HG02981 (cell line): ENCODE measurements around the gene P2RY1.
"Not testable (repeated sequence)": the region's sequence is repeated elsewhere in the genome, so short reads cannot be mapped to it uniquely, and the experiment has no call there.

Source experiments
- ATAC-seq: cut with Tn5 transposase; IDR thresholded peaks from one replicate; pipeline ENCODE4 v1.9.1; 2021; ENCODE audit warnings: mild to moderate bottlenecking, moderate library complexity; ENCODE audit not compliant: unreplicated experiment

Gene P2RY1

DNA sequence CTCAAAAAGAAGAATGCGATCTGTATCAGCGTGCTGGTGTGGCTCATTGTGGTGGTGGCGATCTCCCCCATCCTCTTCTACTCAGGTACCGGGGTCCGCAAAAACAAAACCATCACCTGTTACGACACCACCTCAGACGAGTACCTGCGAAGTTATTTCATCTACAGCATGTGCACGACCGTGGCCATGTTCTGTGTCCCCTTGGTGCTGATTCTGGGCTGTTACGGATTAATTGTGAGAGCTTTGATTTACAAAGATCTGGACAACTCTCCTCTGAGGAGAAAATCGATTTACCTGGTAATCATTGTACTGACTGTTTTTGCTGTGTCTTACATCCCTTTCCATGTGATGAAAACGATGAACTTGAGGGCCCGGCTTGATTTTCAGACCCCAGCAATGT is 1.3 kb downstream of the P2RY1 start:
- ATAC-seq = no peak

DNA sequence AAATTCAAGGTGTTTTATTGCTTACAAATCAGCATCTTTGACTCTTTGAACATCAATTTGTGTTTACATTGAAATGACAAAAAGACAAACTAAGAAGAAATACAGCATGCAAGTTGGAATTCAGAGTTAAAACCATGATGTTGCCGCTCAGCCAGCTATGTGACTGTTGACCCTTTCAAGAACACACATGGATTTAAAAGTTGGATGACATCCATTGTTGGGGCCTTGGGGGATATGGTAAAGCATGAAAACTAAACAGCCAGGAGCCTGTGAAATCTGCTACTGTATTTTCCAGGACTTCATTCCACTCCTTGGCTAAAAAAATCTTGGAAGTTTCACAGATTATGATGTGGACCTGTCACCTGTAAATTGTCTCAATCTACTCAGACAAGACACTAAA is 4.6 kb downstream of the P2RY1 start:
- ATAC-seq = no peak

DNA sequence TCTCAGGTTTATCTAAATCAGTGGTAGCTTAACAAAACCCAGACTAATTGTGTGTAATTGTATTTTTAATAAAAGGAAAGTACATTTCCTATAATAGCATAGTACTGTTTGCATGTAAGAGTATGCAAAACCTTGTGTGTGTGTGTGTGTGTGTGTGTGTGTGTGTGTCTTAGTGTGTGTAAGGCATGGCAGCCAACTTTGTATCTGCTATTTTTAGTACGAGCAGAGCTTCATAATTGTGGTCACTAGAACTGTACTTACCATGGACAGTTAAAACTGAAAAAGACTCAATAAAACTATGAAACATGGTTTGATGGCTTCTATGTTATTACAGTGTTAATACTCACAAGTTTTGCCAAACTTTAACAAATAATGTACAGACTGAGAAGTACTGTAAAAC is 6.2 kb downstream of the P2RY1 start:
- no peak for ATAC-seq

DNA sequence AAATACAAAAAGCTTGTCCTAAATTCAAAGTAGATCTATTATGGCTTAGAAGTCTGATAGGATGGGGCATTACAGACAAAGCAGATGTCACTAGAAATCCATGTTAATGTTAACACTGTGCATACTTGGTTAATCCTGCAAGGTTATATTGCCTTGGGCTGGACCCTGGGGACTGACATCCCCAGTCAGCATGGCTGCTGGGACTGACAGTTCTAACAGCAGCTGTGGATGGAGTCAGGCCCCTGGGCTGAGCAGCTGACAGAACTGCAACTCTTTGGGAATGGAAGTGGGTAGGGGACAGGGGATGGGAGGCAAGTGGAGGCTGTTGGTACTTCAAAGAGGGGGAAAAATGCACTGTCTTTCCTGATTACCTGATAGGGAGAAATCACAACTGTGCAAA is 7.5 kb downstream of the P2RY1 start:
- no peak for ATAC-seq

- ATAC-seq = peak; percentile 89
These were observed 9.0 kb downstream of the P2RY1 start for GRCh38 chr3:152843955-152844354.

DNA sequence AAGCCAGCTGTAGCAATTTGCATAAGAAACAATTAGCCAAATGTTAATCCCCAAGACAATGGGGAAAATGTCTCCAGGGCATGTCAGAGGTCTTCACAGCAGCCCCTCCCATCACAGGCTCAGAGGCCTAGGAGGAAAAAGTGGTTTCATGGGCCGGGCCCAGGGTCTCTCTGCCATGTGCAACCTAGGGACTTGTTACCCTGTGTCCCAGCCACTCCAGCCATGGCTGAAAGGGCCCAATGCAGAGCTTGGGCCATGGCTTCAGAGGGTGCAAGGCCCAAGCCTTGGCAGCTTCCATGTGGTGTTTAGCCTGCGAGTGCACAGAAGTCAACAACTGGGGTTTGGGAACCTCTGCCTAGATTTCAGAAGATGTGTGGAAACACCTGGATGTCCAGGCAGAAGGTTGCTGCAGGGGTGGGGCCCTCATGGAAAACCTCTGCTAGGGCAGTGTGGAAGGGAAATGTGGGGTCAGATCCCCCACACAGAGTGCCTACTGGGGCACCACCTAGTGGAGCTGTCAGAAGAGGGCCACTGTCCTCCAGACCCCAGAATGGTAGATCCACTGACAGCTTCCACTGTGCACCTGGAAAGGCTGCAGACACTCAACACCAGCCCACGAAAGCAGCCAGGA is 11.8 kb downstream of the P2RY1 start:
- ATAC-seq = not testable (repeated sequence)

DNA sequence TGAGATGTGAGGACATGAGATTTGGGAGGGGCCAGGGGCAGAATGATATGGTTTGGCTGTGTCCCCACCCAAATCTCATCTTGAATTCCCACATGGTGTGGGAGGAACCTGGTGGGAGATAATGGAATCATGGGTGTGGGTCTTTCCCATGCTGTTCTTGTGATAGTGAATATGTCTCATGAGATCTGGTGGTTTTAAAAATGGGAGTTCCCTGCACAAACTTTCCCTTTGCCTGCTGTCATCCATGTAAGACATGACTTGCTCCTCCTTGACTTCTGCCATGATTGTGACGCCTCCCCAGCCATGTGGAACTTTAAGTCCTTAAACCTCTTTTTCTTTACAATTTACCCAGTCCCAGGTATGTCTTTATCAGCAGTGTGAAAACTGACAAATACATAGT is 12.7 kb downstream of the P2RY1 start:
- not testable (repeated sequence) for ATAC-seq

GRCh38 chr3:152849996-152850578 is 15.2 kb downstream of the P2RY1 start:
- no peak for ATAC-seq

DNA sequence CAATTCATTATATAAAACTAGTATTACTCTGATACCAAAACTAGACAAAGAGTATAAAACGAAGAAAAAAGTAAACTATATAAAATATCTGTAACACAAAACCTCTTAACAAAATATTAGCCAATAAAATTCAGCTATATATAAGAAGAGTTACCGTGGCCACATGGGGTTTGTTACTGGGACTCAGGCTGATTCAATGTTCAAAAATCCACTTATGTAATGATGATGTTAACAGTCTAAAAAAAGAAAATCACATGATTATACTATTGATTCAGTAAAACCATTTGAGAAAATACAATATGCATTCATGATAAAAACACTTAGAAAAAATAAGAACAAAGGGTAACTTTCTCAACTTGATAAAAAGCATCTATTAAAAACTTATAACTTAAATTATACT is 18.3 kb downstream of the P2RY1 start:
- ATAC-seq = no peak

DNA sequence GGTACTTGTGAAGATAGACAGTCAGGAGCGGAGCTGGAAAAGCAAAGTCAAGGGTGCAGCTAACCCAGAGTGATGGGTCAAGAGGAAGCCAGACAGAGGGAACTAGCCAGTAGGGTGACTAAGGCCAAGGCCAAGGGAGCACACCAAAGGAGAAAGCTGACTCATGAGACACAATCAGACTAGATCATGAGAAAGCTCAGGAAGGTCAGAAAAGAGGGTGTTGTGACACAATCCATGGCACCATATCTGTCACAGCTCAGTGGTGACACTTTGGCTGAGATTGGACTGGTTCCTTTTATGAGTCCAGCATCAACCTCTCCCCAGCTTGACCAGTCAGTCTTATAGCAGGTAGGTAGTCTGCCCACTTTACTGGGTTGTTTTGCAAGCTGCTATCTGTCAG is 22.2 kb downstream of the P2RY1 start:
- ATAC-seq = no peak

- no peak for ATAC-seq
These were observed 23.4 kb downstream of the P2RY1 start for GRCh38 chr3:152858170-152858800.

- no peak for ATAC-seq
These were observed 25.8 kb downstream of the P2RY1 start for GRCh38 chr3:152860736-152861135.

GRCh38 chr3:152865668-152866245 is 30.8 kb downstream of the P2RY1 start:
- no peak for ATAC-seq

- no peak for ATAC-seq
These were observed 35.1 kb downstream of the P2RY1 start for GRCh38 chr3:152870027-152870426.

- ATAC-seq = not testable (repeated sequence)
These were observed 38.4 kb downstream of the P2RY1 start for GRCh38 chr3:152873314-152873713.

- no peak for ATAC-seq
These were observed 40.2 kb downstream of the P2RY1 start for GRCh38 chr3:152874896-152875749.

- ATAC-seq = no peak
These were observed 44.3 kb downstream of the P2RY1 start for GRCh38 chr3:152879130-152879789.

GRCh38 chr3:152879790-152880174 is 44.9 kb downstream of the P2RY1 start:
- ATAC-seq = no peak

DNA sequence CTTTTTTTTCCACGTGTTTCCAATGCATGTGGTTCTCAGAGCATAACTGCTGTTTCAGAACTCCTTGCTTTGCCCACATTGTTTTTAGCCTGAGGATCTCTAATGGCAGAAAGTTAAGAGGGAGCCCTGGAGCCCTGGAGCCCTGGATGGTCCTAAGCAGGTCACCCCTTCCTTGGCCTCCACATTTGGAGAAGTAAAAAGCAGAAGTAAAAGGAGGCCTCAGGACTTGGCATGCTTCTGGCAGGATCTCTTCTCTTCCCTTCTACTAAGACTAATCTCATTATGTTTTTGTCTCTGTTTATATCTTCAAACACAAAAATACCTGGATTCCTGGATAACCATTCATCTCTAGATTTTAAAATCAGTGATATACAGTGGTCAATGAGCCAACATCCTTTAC is 50.1 kb downstream of the P2RY1 start:
- no peak for ATAC-seq
